Stimulated activated effector memory CD8-positive, alpha-beta T cell treated with anti-CD3 and anti-CD28 coated beads, Interleukin-12 subunit alpha, Interleukin-12 subunit beta, amount 100 ng/mL, for 72 hours (primary cell): Measurements from ENCODE around the gene CD7.
A peak's percentile ranks its signal among the peaks of the same experiment; 100 is the strongest.

ENCODE experiments used
- ATAC-seq: fragments of 150-1000 bp; cut with Tn5 transposase; 2 replicates; pipeline ENCODE4 v1.10.0; 2021
- DNase-seq, 2 donors: peaks; one replicate each; pipeline ENCODE4 v3.0.0; 2021 to 2022; ENCODE audit warnings: low spot score in 2 of 2
- H3K27ac Mint-ChIP-seq: one replicate; pipeline ENCODE4 v1.8.0; 2022; ENCODE audit warnings: mild to moderate bottlenecking, mixed read lengths
- H3K36me3 Mint-ChIP-seq: one replicate; pipeline ENCODE4 v1.8.0; 2022; ENCODE audit warnings: mild to moderate bottlenecking, mixed read lengths
- H3K4me1 Mint-ChIP-seq: one replicate; pipeline ENCODE4 v1.8.0; 2022; ENCODE audit warnings: mixed read lengths
- H3K4me3 Mint-ChIP-seq: one replicate; pipeline ENCODE4 v1.8.0; 2022; ENCODE audit warnings: mild to moderate bottlenecking, mixed read lengths
- H3K9me3 Mint-ChIP-seq: one replicate; pipeline ENCODE4 v1.8.0; 2022; ENCODE audit warnings: mixed read lengths

Gene CD7

GRCh38 chr17:82324566-82325285, 7.3 kb upstream of the CD7 start:
- Mint-ChIP-seq H3K4me1 (peaks cover 42% of the 10 kb centered on the region), H3K27ac (peak overlapping the region; percentile 96), H3K9me3 (no peaks in the 10 kb centered on the region), H3K36me3 (peaks cover 24% of the 10 kb centered on the region), H3K4me3 (no peak overlapping the region)
- DNase-seq (no peak), ATAC-seq (peak; percentile 4)

DNA sequence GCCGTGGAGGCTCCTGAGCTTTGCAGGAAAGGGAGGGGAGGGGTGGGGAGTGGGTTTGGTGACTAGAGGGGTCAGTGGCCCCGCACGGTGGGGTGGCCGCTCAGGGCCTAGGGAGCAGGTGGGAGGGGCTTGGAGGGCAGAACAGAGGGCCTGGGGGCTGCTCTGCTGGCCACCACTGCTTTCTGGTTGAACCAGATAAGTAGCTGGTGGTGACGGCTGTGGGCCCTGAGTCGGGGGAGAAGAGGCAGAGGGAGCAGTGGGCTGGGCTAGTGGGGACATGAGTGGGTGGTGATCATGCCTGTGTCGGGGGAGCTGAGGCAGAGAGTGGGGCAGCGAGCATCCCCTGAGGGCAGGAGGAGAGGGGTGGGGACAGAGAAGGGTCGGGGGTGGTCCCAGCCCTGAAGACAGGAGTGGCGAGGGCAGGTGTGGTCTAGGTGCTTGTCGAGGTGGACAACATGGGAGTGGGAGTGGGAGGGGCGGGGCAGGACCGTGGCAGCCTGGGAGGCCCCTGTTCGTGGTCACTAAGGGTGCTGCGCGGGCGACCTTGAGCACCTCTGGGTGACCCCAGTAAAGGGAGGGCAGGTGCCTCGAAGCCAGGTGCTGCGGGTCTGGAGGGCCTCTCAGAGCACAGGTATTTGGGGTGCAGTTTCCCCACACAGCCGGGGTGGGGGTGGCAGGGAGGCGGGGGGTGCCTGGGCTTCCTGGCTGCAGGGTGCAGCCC, 6.3 kb upstream of the CD7 start:
- peaks cover 42% of the 10 kb centered on the region for H3K4me1 Mint-ChIP-seq
- peaks cover 24% of the 10 kb centered on the region for H3K36me3 Mint-ChIP-seq
- H3K27ac Mint-ChIP-seq: peak overlapping the region; percentile 96
- DNase-seq: no peak
- no peaks in the 10 kb centered on the region for H3K9me3 Mint-ChIP-seq
- no peak for ATAC-seq
- no peak overlapping the region for H3K4me3 Mint-ChIP-seq

DNA sequence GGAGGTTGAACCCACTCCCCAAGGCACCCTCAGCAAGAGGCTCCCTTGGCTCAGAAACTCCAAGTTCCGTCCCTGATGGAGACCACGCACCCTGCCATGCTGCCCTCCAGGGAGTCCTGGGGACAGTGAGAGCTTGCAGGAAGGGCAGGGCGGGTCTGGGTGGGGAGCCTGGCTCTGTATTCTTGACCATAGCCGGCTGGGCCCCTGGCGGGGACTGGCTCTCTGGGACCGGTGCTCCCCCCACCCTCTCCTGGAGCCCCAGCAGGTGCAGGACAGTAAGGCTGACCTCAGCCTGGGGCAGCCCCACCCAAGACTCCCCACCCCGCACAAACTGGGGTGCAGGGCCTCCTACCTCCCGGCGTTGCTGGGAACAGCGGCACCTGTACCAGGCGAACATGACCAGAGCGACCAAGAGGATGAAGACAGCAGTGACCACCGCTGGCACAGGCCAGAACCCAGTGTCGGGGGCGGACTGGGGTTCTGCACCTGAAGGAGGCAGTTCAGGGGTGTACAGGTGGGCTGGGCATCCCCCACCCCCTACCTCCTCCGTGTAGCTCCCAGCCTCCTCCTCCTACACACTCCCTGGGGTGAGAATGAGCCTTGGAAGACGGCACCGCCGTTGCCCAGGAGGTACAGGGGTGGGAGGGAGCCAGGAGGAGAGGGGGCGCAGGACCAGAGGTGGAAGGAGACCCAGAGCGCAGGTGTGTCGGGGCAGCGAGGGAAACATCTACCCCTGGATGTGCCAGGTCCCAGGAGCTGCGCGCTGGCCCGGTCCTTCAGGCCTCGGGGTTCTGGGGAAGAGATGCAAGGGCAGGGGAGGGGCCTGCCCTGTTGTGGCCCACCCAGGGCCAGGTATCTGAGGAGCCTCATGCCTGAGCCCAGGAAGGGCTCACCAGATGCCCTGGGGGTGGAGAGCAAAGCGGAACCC, 5.4 kb upstream of the CD7 start:
- Mint-ChIP-seq H3K36me3 (peaks cover 24% of the 10 kb centered on the region), H3K4me3 (no peak overlapping the region), H3K27ac (peak overlapping the region; percentile 96), H3K9me3 (no peaks in the 10 kb centered on the region), H3K4me1 (peaks cover 42% of the 10 kb centered on the region)
- DNase-seq: no peak
- no peak for ATAC-seq

DNA sequence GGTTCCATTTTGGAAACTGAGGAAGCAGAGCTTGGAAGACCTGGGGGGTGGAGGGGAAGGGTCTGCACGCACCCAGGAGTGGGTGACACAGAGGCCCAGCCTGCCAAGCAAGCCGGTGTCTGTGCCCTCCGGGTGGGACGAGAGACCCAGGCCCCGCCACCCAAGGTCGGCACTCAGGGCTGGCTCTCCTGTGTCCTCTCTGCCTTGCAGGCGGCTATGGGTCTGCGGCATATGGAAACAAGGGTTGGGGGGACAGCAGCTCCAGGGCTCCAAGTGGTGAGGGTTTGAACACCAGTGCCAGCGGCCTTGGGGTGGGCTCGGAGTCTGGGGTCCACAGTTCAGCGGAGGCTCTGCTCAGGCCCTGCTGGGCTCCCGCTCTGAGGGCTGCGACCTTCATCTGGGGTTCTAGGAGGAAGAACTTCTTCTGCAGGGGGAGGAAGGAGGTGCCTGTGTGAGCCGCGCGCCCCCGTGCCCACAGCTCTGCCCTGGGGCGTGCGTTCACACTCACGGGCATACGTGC, 4.6 kb upstream of the CD7 start:
- Mint-ChIP-seq H3K4me1 (peaks cover 42% of the 10 kb centered on the region), H3K36me3 (peaks cover 30% of the 10 kb centered on the region), H3K9me3 (no peaks in the 10 kb centered on the region), H3K4me3 (no peak overlapping the region), H3K27ac (peak overlapping the region; percentile 96)
- no peak for ATAC-seq
- DNase-seq: no peak

GRCh38 chr17:82320956-82321927, 3.8 kb upstream of the CD7 start:
- Mint-ChIP-seq H3K4me3 (no peak overlapping the region), H3K9me3 (no peaks in the 10 kb centered on the region), H3K4me1 (peaks cover 47% of the 10 kb centered on the region), H3K27ac (peak overlapping the region; percentile 96), H3K36me3 (peaks cover 29% of the 10 kb centered on the region)
- peak; percentile 80 to 85 for DNase-seq
- ATAC-seq: peak; percentile 66

GRCh38 chr17:82320140-82320840, 2.9 kb upstream of the CD7 start:
- peaks cover 55% of the 10 kb centered on the region for H3K4me1 Mint-ChIP-seq

DNA sequence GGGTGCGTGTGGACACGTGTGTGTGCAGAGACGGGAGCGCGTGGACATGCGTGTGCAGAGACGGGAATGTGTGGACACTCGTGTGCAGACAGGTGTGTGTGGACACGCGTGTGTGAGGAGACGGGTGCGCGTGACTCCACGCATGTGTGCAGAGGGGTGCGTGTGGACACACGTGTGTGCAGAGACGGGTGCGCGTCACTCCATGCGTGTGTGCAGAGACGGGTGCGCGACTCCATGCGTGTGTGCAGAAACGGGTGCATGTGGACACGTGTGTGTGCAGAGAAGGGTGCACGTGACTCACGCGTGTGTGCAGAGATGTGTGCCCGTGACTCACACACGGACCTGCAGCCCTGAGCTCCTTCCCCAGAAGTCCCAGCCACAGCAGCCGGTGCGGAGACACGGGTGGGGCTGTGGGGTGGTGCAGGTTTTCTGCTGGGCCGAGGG, 2.2 kb upstream of the CD7 start:
- Mint-ChIP-seq H3K4me3 (no peak overlapping the region), H3K36me3 (peaks cover 35% of the 10 kb centered on the region), H3K4me1 (peaks cover 49% of the 10 kb centered on the region), H3K9me3 (no peaks in the 10 kb centered on the region), H3K27ac (no peak overlapping the region)
- ATAC-seq (no peak), DNase-seq (no peak)

More at GRCh38 chr17:82320140-82320840, 2.9 kb upstream of the CD7 start:
- peak overlapping the region; percentile 96 for H3K27ac Mint-ChIP-seq
- ATAC-seq (no peak), DNase-seq (no peak)
- no peak overlapping the region for H3K4me3 Mint-ChIP-seq
- H3K36me3 Mint-ChIP-seq: peaks cover 30% of the 10 kb centered on the region
- no peaks in the 10 kb centered on the region for H3K9me3 Mint-ChIP-seq

GRCh38 chr17:82318772-82319606, 1.6 kb upstream of the CD7 start:
- ATAC-seq (no peak), DNase-seq (no peak)
- Mint-ChIP-seq H3K4me1 (peaks cover 50% of the 10 kb centered on the region), H3K4me3 (no peak overlapping the region), H3K36me3 (peaks cover 36% of the 10 kb centered on the region), H3K9me3 (no peaks in the 10 kb centered on the region), H3K27ac (no peak overlapping the region)

DNA sequence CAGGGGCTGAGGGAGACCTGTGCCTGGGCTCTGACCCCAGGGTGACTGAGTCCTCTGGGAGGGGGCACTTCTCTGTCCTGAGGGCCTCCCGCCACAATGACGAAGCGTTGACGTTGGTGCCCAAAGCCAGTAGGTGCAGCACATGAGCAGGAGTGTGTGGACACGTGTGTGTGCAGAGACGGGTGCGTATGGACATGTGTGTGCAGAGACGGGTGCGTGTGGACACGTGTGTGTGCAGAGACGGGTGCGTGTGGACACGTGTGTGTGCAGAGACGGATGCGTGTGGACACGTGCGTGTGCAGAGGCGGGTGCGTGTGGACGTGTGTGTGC, 726 bp upstream of the CD7 start:
- no peak overlapping the region for H3K27ac Mint-ChIP-seq
- no peak for ATAC-seq
- no peak for DNase-seq
- peaks cover 44% of the 10 kb centered on the region for H3K36me3 Mint-ChIP-seq
- no peaks in the 10 kb centered on the region for H3K9me3 Mint-ChIP-seq
- H3K4me3 Mint-ChIP-seq: no peak overlapping the region
- peaks cover 47% of the 10 kb centered on the region for H3K4me1 Mint-ChIP-seq

GRCh38 chr17:82316651-82317393, 586 bp downstream of the CD7 start:
- ATAC-seq (peak; percentile 31), DNase-seq (no peak)
- Mint-ChIP-seq H3K36me3 (peaks cover 45% of the 10 kb centered on the region), H3K4me1 (peaks cover 34% of the 10 kb centered on the region), H3K9me3 (no peaks in the 10 kb centered on the region), H3K27ac (no peak overlapping the region), H3K4me3 (no peak overlapping the region)

DNA sequence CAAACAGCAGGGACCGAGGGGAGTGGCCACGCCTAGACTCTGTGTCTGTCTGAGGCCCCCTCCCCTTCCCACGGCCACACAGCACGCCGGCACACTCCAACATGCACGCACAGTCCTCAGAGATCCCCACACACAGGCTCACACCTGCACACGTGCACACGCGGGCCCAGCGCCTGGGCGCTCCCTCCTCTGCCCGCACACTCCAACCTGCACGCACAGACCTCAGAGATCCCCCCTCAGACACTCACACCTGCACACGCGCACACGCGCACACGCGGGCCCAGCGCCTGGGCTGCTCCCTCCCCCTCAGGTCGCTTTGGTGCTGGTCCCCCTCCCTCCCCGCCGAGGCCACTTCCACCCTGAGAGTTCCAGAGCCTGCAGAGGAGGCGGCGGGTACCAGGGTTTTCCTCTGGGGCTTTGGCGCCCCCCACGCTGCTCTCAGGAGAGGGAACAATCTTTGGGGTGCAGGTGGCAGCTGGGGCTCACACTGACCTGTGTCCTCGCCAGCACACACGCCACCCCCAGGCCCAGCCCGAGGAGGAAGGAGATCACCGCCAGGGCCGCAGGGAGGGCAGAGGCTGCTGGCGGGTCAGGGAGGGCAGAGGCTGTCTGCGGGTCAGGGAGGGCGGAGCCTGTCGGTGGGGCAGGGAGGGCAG, 1.6 kb downstream of the CD7 start:
- Mint-ChIP-seq H3K9me3 (no peaks in the 10 kb centered on the region), H3K27ac (no peak overlapping the region), H3K4me3 (no peak overlapping the region), H3K4me1 (peaks cover 28% of the 10 kb centered on the region), H3K36me3 (peaks cover 38% of the 10 kb centered on the region)
- ATAC-seq (peak; percentile 66), DNase-seq (peak in 1 of 2 donors; percentile 31)
